ENCODE data around the gene ZNF683.

Gene ZNF683

DNA sequence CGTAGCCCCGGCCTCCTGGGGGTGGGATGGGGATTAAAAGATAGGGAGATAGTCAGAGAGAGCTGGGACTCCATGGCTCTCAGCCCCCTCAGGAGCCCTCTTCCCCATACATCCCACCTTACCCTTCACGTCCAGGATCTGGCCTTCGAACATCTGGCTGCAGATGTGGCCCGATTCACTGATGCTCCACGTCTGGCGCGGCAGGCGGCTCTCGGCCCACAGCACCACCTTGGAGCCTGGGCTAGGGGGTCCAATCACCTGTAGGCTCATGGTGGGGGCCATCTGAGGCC lies 50.6 kb downstream of the ZNF683 start:
- DNase-seq (ENCODE audit: low read depth): no peak
- H3K4me3 ChIP-seq (ENCODE audit: low read depth, low read length): no peak overlapping the region
- TF ChIP-seq CTCF (IDR thresholded peaks at IDR 0.05; ENCODE audit: low read depth, low read length, missing control alignments): no peak
- in situ Hi-C loops (cut with HindIII; ENCODE audit: low sequenced_read_pairs): no loop called here

DNA sequence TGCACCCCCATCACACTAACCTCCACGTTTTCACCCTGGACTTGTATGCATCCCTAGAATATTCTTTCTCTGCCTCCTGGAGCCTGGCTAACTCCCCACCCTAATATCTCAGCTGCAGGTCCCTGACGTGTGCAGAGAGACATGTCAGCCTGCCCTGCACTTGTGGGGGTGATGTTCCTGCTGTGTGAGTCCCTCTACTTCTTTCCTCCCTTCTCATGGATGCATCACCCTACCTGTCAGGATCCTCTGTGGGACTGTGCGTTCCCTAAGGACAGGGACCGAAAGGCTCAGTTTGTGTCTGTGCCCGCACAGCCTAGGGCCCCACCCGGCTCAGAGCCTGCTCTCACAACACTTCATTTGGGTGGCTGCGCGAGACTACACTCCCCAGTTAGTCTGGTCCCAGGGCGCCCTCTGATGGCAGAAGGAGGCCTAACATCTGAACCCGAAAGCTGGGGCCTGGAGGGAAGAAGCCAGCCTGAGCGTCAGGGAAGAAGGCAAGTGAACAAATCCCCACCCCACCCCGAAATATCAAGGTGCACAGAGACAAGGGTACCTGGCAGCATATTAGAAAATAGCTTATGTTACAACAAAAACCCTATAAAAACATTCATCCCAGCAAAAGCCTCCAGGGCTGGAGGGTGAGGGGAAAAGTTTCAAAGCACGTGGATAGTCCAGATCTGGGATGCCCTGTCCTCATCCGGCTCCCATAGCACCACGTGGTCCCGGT lies 51.1 kb downstream of the ZNF683 start:
- no peak overlapping the region for H3K4me3 ChIP-seq (ENCODE audit: low read depth, low read length)
- TF ChIP-seq CTCF (IDR thresholded peaks at IDR 0.05; ENCODE audit: low read depth, low read length, missing control alignments): peak; percentile 88
- in situ Hi-C loops (cut with HindIII; ENCODE audit: low sequenced_read_pairs): no loop called here
- peak; percentile 66 for DNase-seq (ENCODE audit: low read depth)

DNA sequence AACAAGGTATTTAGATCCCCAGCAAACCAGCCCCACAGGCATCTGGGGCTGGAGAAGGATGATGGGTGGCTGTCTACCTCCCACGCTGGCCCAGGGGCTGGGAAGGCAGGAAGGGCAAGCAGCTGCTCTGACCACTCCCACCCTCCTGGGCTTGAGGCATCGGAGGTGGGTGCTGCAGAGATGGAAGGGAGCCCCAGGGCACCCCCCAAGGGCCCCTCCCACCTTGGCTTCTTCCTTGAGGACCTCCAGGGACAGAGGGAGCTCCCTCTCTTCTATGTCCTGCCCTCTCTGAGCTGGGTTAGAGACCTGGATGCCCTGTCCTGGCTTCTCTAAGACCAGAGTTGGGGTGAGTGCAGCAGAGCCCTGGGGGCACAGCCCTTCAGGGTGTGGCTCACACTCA lies 51.7 kb downstream of the ZNF683 start:
- no peak for TF ChIP-seq CTCF (IDR thresholded peaks at IDR 0.05; ENCODE audit: low read depth, low read length, missing control alignments)
- H3K4me3 ChIP-seq (ENCODE audit: low read depth, low read length): no peak overlapping the region
- in situ Hi-C loops (cut with HindIII; ENCODE audit: low sequenced_read_pairs): no loop called here
- no peak for DNase-seq (ENCODE audit: low read depth)

- in situ Hi-C loops (cut with HindIII; ENCODE audit: low sequenced_read_pairs): no loop called here
- H3K4me3 ChIP-seq (ENCODE audit: low read depth, low read length): no peak overlapping the region
- DNase-seq (ENCODE audit: low read depth): no peak
- no peak for TF ChIP-seq CTCF (IDR thresholded peaks at IDR 0.05; ENCODE audit: low read depth, low read length, missing control alignments)
These were observed 54.0 kb downstream of the ZNF683 start for GRCh38 chr1:26318338-26319064.

GRCh38 chr1:26317612-26318337 lies 54.8 kb downstream of the ZNF683 start, which contains the start of gene CD52:
CD52 (plus strand) TSS chr1:26317958; CDS start chr1:26318018, 60 bp downstream.
- no peak for DNase-seq (ENCODE audit: low read depth)

More at GRCh38 chr1:26317612-26318337, 54.8 kb downstream of the ZNF683 start, which contains the start of gene CD52:
- no peak within 1 kb of the TSS for H3K4me3 ChIP-seq (ENCODE audit: low read depth, low read length)
- no peak for TF ChIP-seq CTCF (IDR thresholded peaks at IDR 0.05; ENCODE audit: low read depth, low read length, missing control alignments)
- in situ Hi-C loops (cut with HindIII; ENCODE audit: low sequenced_read_pairs): no loop called here

All from astrocyte of the cerebellum (primary cell).